GM18498 (cell line): ENCODE data around the gene YIPF1.
A peak's percentile ranks its signal among the peaks of the same experiment; 100 is the strongest.

Experiments
- ATAC-seq: cut with Tn5 transposase; IDR thresholded peaks from one replicate; pipeline ENCODE4 v1.9.1; 2021; ENCODE audit warnings: mild to moderate bottlenecking, moderate library complexity; ENCODE audit not compliant: unreplicated experiment

Gene YIPF1

GRCh38 chr1:53889304-53890298, at the start of gene YIPF1:
YIPF1 (minus strand) TSS chr1:53889797; CDS start chr1:53888937, 860 bp downstream.
- ATAC-seq, result peak; percentile 91

GRCh38 chr1:53938136-53938830, 48.7 kb upstream of the YIPF1 start:
- ATAC-seq, result no peak

- no peak for ATAC-seq
These were observed 46.8 kb upstream of the YIPF1 start for GRCh38 chr1:53936430-53936829.

- ATAC-seq, result no peak
These were observed 44.7 kb upstream of the YIPF1 start for GRCh38 chr1:53934170-53934765.

- ATAC-seq, result no peak
These were observed 41.9 kb upstream of the YIPF1 start for GRCh38 chr1:53931523-53931922.

GRCh38 chr1:53930932-53931331, 41.3 kb upstream of the YIPF1 start:
- ATAC-seq, result no peak

- no peak for ATAC-seq
These were observed 39.8 kb upstream of the YIPF1 start for GRCh38 chr1:53929246-53929960.

GRCh38 chr1:53927376-53927881, 37.8 kb upstream of the YIPF1 start:
- no peak for ATAC-seq

GRCh38 chr1:53919675-53920066, 30.1 kb upstream of the YIPF1 start:
- no peak for ATAC-seq

GRCh38 chr1:53918343-53918742, 28.7 kb upstream of the YIPF1 start:
- no peak for ATAC-seq

GRCh38 chr1:53913352-53914033, 23.9 kb upstream of the YIPF1 start:
- ATAC-seq, result no peak

GRCh38 chr1:53911442-53911841, 21.8 kb upstream of the YIPF1 start:
- no peak for ATAC-seq

GRCh38 chr1:53909946-53910345, 20.3 kb upstream of the YIPF1 start:
- ATAC-seq, result no peak

GRCh38 chr1:53906121-53906520, 16.5 kb upstream of the YIPF1 start:
- no peak for ATAC-seq

GRCh38 chr1:53905509-53905908, 15.9 kb upstream of the YIPF1 start:
- no peak for ATAC-seq

GRCh38 chr1:53902235-53903138, 12.9 kb upstream of the YIPF1 start:
- ATAC-seq, result no peak

- no peak for ATAC-seq
These were observed 10.1 kb upstream of the YIPF1 start for GRCh38 chr1:53899708-53900107.

GRCh38 chr1:53899206-53899628, 9.6 kb upstream of the YIPF1 start:
- no peak for ATAC-seq

GRCh38 chr1:53896635-53897229, 7.1 kb upstream of the YIPF1 start:
- no peak for ATAC-seq
